K562 (cell line): ENCODE measurements around the gene GARIN5B. TPM values are rescaled to one million over a fixed set of nuclear protein-coding genes. Genes with fewer than 3 reads are reported as not detected.

ENCODE experiments used
- ARID1B ChIP-seq: fragments of 450-650 bp; IDR thresholded peaks from 2 replicates; pipeline ENCODE4 v1.6.1; 2016; ENCODE audit warnings: antibody characterized with exemption, mild to moderate bottlenecking, inconsistent platforms
- ATF1 ChIP-seq, 2 experiments: fragments of 450-650 bp in 1 of 2; IDR thresholded peaks; 2 replicates each; pipeline ENCODE4 v1.6.1; 2016; ENCODE audit warnings: missing compliant biosample characterization in 1 of 2, missing genetic modification characterization in 1 of 2
- C11orf30 ChIP-seq: fragments of 450-650 bp; IDR thresholded peaks from 2 replicates; pipeline ENCODE4 v1.6.1; 2016; ENCODE audit warnings: low read depth, mild to moderate bottlenecking
- CAMTA2 ChIP-seq: fragments of 250-450 bp; sonication (Bioruptor Pico); conservative IDR thresholded peaks from 2 replicates; pipeline ENCODE4 v1.5.1; 2022
- CBX5 ChIP-seq: IDR thresholded peaks from 2 replicates; pipeline ENCODE4 v1.6.1; 2014; ENCODE audit warnings: low read depth, borderline replicate concordance
- CREB5 ChIP-seq: fragments of 250-450 bp; sonication (Bioruptor Pico); IDR thresholded peaks from 2 replicates; pipeline ENCODE4 v1.5.0; 2020; ENCODE audit warnings: mild to moderate bottlenecking
- HLTF ChIP-seq: fragments of 450-650 bp; IDR thresholded peaks from 2 replicates; pipeline ENCODE4 v1.6.1; 2016
- HNRNPK ChIP-seq: fragments of 200-400 bp; formaldehyde crosslinking; IDR thresholded peaks from one replicate; pipeline ENCODE4 v1.6.1; 2018; ENCODE audit warnings: mild to moderate bottlenecking, low read depth, low read length; ENCODE audit not compliant: poor library complexity, severe bottlenecking
- JUNB ChIP-seq: fragments of 450-650 bp; formaldehyde crosslinking; conservative IDR thresholded peaks from 2 replicates; pipeline ENCODE4 v1.4.0; 2020; ENCODE audit warnings: mild to moderate bottlenecking
- MYNN ChIP-seq, 2 experiments: sonication (generic); formaldehyde crosslinking in 1 of 2; IDR thresholded peaks; 2 replicates each; pipeline versions ENCODE4 v1.5.0 to v1.6.1; 2016 to 2020; ENCODE audit warnings: antibody characterized with exemption in 1 of 2, missing genetic modification reagents in 1 of 2
- NFE2L1 ChIP-seq: fragments of 450-650 bp; IDR thresholded peaks from 2 replicates; pipeline ENCODE4 v1.6.1; 2016; ENCODE audit warnings: missing genetic modification characterization, low read depth, mild to moderate bottlenecking, missing compliant biosample characterization, moderate library complexity, borderline replicate concordance
- PPARD ChIP-seq: fragments of 250-450 bp; sonication (Bioruptor Pico); IDR thresholded peaks from 2 replicates; pipeline ENCODE4 v1.8.0; 2022; ENCODE audit warnings: inconsistent platforms, mild to moderate bottlenecking, moderate library complexity
- RBM22 ChIP-seq: fragments of 200-400 bp; formaldehyde crosslinking; IDR thresholded peaks from 2 replicates; pipeline ENCODE4 v1.6.1; 2018; ENCODE audit warnings: low read length, low read depth; ENCODE audit not compliant: poor library complexity, severe bottlenecking
- SLC30A9 ChIP-seq: fragments of 250-450 bp; sonication (Bioruptor Pico); IDR thresholded peaks from 2 replicates; pipeline ENCODE4 v1.8.0; 2022; ENCODE audit warnings: mild to moderate bottlenecking, moderate library complexity
- SMAD1 ChIP-seq: fragments of 150-350 bp; IDR thresholded peaks from 2 replicates; pipeline ENCODE4 v1.6.1; 2014; ENCODE audit warnings: low read length, low read depth; ENCODE audit not compliant: partially characterized antibody
- SMARCA5 ChIP-seq: fragments of 450-650 bp; IDR thresholded peaks from 2 replicates; pipeline ENCODE4 v1.6.1; 2016
- STAT5B ChIP-seq: fragments of 250-450 bp; sonication (Bioruptor Pico); IDR thresholded peaks from 2 replicates; pipeline ENCODE4 v1.8.0; 2021; ENCODE audit warnings: mild to moderate bottlenecking, inconsistent platforms
- TBP ChIP-seq: optimal IDR thresholded peaks from 2 replicates; pipeline ENCODE3; 2011; ENCODE audit warnings: low read depth, low read length, improper control_type of control experiment
- TFE3 ChIP-seq: fragments of 450-650 bp; formaldehyde crosslinking; IDR thresholded peaks from 2 replicates; pipeline ENCODE4 v1.4.0; 2020; ENCODE audit warnings: mild to moderate bottlenecking, mixed read lengths
- ZC3H8 ChIP-seq: fragments of 450-650 bp; IDR thresholded peaks from 2 replicates; pipeline ENCODE4 v1.6.1; 2017
- ZNF184 ChIP-seq: sonication (generic); formaldehyde crosslinking; IDR thresholded peaks from 2 replicates; pipeline ENCODE4 v1.5.0; 2020; ENCODE audit warnings: missing genetic modification reagents
- ZNF584 ChIP-seq: fragments of 200-800 bp; sonication (Bioruptor generic); IDR thresholded peaks from 2 replicates; pipeline ENCODE4 v1.6.1; 2016; ENCODE audit warnings: low read depth, mild to moderate bottlenecking, missing genetic modification characterization, missing compliant biosample characterization
- polyA plus RNA-seq, 8 experiments: library from polyadenylated mRNA; depleted of rRNA in 4 of 8; stranded (reverse) in 5 of 8; unstranded in 3 of 8; fragments of >200 nt; fragmentation: Nextera tagmentation in 2 of 8; fragmentation: Illumina TruSeq in 1 of 8; extraction: Ambion mirVana in 2 of 8; extraction: Trizol in 1 of 8; gene quantifications; 2 replicates each; pipeline versions ENCODE4 v1.2.1 to v1.2.3, GENCODE V29; 2011 to 2014; ENCODE audit warnings: inconsistent platforms in 1 of 8, missing spikeins in 1 of 8
- total RNA-seq, 7 experiments: library from RNA; depleted of rRNA in 6 of 7; stranded (reverse); fragments of >200 nt in 6 of 7; fragmentation: Illumina TruSeq in 2 of 7; extraction: Trizol in 2 of 7; gene quantifications; 2 replicates each; pipeline versions ENCODE4 v1.2.1 to v1.2.3, GENCODE V29; 2011 to 2021; ENCODE audit warnings: low replicate concordance in 1 of 7
- TF ChIP-seq, protein P1 (sequence below): fragments of 450-650 bp; IDR thresholded peaks from 2 replicates; pipeline ENCODE4 v1.7.1; 2018; ENCODE audit warnings: mild to moderate bottlenecking, low read depth; ENCODE audit not compliant: partially characterized antibody
- TF ChIP-seq, protein P2 (sequence below): sonication (generic); formaldehyde crosslinking; IDR thresholded peaks from 2 replicates; pipeline ENCODE4 v1.8.0; 2022; ENCODE audit warnings: mild to moderate bottlenecking, missing genetic modification reagents

The GARIN5B gene
- total and polyA plus RNA-seq, 9 of the 15 experiments (the other 6 are each of a cell fraction or from before 2014, with no cell fraction given): not detected

- TF ChIP-seq ATF1 (CRISPR knock-in tag; IDR thresholded peaks at IDR 0.05): peak; percentile 70
- peak; percentile 99 for TF ChIP-seq ATF1 (tag; IDR thresholded peaks at IDR 0.05)
- TF ChIP-seq, protein P1, sequence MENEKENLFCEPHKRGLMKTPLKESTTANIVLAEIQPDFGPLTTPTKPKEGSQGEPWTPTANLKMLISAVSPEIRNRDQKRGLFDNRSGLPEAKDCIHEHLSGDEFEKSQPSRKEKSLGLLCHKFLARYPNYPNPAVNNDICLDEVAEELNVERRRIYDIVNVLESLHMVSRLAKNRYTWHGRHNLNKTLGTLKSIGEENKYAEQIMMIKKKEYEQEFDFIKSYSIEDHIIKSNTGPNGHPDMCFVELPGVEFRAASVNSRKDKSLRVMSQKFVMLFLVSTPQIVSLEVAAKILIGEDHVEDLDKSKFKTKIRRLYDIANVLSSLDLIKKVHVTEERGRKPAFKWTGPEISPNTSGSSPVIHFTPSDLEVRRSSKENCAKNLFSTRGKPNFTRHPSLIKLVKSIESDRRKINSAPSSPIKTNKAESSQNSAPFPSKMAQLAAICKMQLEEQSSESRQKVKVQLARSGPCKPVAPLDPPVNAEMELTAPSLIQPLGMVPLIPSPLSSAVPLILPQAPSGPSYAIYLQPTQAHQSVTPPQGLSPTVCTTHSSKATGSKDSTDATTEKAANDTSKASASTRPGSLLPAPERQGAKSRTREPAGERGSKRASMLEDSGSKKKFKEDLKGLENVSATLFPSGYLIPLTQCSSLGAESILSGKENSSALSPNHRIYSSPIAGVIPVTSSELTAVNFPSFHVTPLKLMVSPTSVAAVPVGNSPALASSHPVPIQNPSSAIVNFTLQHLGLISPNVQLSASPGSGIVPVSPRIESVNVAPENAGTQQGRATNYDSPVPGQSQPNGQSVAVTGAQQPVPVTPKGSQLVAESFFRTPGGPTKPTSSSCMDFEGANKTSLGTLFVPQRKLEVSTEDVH: peak; percentile 80
- no peak for TF ChIP-seq TBP
- no peak for TF ChIP-seq CREB5 (CRISPR knock-in tag)
- TF ChIP-seq CBX5: no peak
- TF ChIP-seq ZC3H8: no peak
- TF ChIP-seq CAMTA2 (CRISPR knock-in tag): no peak
- TF ChIP-seq SMARCA5: no peak
- TF ChIP-seq ZNF584 (CRISPR knock-in tag): no peak
- no peak for TF ChIP-seq SLC30A9 (CRISPR knock-in tag)
- TF ChIP-seq ZNF184: no peak
- TF ChIP-seq RBM22: no peak
- TF ChIP-seq HNRNPK: no peak
- no peak for TF ChIP-seq SMAD1
- TF ChIP-seq JUNB (CRISPR knock-in tag): no peak
- TF ChIP-seq TFE3 (CRISPR knock-in tag): peak; percentile 97
- no peak for TF ChIP-seq NFE2L1
- TF ChIP-seq ARID1B: no peak
- TF ChIP-seq STAT5B (CRISPR knock-in tag): no peak
- peak; percentile 18; the same call in 1 of the 2 replicates for TF ChIP-seq C11orf30
- no peak for TF ChIP-seq HLTF
- TF ChIP-seq, protein P2, sequence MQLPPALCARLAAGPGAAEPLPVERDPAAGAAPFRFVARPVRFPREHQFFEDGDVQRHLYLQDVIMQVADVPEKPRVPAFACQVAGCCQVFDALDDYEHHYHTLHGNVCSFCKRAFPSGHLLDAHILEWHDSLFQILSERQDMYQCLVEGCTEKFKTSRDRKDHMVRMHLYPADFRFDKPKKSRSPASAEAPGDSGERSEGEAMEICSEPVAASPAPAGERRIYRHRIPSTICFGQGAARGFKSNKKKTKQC (CRISPR knock-in tag): peak; percentile 63; the same call in 1 of the 2 replicates
- no peak for TF ChIP-seq PPARD (CRISPR knock-in tag)
- TF ChIP-seq MYNN (IDR thresholded peaks at IDR 0.05): no peak
- TF ChIP-seq MYNN (CRISPR knock-in tag; IDR thresholded peaks at IDR 0.05): no peak
Measured at GRCh38 chr19:55407800-55408532, 44.9 kb upstream of the GARIN5B start (continued).
